Activated CD8-positive, alpha-beta memory T cell treated with anti-CD3 and anti-CD28 coated beads for 4 hours (primary cell): Measurements from ENCODE around the gene SH3BP5L.
"Not testable (repeated sequence)": the region's sequence is repeated elsewhere in the genome, so short reads cannot be mapped to it uniquely, and the experiment has no call there.

ENCODE experiments used
- DNase-seq, 2 donors: peaks; one replicate each; pipeline ENCODE4 v3.0.0-alpha.2; 2020; ENCODE audit warnings: low read depth in 2 of 2

Gene SH3BP5L

DNA sequence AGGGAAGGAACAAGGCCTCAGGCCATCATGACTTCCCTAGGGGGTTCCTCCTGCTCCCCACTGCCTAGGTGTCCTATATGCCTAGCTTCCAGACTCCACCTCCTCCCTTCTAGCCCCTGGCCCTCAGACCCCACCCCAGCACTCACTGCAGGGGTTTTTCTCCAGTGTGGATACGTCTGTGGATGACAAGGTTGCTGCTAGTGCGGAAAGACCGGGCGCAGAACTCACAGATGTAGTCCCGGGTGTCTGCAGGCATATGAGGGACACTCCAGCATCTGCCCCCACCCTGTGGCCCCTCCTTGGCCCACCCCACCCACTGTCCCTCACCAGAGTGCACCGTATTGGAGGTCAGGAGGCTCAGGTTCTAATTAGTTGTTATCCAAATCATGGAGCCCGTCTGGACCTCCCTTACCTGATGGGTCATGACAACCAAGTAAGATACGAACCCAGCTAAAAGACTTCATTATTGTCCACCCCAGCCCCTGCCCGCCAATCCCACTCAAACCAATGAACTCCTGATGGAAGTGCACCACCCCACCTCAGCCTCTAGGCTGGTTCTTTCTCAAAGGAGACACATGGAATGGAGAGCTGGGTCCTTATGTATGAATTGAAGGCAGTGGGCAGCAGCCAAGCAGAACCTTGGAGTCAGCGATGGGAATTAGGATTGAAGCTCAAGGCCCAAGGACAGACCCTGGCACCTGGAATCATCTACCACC lies 25.0 kb upstream of the SH3BP5L start:
- no peak for DNase-seq

DNA sequence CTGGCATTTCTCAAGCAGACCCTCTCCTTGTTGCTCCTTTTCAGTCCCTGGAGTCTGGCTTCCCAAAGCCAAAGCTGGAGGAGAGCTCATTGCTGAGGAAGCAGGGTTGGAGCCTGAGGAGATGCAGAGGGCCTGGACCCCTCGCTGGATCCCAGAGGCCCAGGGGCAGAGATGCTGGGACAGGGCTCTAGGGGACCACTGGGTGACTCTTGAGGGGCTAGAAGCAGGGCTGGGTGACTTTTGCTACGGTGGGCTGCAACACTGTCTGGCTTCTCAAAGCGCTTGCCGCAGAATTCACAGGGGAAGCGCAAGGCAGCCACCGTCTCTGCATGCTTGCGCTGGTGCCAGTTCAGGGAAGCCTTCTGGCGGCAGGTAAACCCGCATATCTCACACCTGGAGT lies 24.4 kb upstream of the SH3BP5L start:
- DNase-seq = no peak

DNA sequence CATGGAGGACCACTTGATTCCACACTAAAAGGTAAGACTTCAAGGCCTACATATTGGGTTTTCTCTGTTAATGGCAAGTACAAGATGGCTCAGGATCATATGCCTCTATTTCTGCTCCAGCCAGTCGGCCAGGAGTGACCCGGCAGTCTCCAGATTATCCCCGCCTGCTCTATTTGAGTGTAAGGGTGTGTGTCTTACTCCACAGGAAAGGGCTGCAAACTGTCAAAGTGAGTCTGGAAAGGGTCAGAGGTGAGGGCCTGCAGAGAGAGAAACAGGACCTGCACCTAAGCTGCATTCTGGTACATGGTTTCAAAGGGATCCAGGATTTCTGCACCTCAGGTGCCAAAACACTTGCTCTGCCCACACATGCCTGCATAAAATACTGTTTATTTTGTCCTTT lies 23.9 kb upstream of the SH3BP5L start:
- DNase-seq = no peak

DNA sequence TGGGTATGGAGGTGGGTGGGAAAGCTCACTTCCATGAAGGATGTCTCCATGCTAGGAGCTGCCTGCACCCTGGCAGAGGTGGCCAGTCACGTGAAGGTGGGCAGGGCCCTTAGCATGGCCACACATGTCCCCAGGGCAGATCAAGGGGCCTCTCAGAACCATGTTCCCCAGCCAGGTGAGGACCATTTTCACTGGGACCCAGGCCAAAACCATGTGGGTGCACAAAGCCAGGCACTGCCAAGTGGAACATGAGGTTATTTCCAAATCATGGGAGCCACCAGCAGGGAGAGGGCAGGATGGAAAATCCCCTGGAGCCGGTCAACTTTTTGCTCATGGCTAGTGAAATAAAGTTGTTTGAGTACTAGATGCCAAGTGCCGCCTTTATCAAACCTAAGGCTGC lies 23.4 kb upstream of the SH3BP5L start:
- no peak for DNase-seq

DNA sequence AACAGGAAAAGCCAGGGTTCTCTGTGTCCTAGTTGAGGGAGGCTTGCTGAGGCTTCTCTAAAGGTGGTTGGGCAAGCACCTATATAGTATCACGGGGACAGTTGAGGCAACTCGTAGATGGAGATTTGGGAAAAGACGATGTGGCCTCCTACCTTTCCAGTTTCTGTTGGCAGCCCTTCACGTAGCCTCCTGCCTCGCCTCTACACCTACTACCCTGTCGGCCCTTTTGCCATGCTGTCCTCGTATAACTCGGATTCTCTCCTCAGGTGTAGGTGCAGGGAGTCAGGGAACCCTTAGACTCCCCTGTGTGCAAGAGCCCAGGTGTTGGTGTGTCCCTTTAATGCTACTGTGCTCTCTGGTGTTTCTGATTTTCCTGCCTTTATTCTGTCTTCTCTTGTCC lies 22.9 kb upstream of the SH3BP5L start:
- DNase-seq = no peak

DNA sequence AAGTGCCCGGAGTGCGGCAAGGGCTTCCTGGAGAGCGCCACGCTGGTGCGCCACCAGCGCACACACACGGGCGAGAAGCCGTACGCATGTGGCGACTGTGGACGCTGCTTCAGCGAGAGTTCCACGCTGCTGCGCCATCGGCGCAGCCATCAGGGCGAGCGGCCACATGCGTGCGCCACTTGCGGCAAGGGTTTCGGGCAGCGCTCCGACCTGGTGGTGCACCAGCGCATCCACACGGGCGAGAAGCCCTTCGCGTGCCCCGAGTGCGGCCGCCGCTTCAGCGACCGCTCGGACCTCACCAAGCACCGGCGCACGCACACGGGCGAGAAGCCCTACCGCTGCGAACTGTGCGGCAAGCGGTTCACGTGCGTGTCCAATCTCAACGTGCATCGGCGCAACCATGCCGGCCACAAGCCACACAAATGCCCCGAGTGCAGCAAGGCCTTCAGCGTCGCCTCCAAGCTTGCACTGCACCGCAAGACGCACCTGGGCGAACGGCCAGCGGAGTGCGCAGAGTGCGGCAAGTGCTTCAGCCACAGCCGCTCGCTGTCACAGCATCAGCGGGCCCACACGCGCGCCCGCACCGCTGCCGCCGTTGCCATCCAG lies 22.3 kb upstream of the SH3BP5L start:
- DNase-seq = no peak

DNA sequence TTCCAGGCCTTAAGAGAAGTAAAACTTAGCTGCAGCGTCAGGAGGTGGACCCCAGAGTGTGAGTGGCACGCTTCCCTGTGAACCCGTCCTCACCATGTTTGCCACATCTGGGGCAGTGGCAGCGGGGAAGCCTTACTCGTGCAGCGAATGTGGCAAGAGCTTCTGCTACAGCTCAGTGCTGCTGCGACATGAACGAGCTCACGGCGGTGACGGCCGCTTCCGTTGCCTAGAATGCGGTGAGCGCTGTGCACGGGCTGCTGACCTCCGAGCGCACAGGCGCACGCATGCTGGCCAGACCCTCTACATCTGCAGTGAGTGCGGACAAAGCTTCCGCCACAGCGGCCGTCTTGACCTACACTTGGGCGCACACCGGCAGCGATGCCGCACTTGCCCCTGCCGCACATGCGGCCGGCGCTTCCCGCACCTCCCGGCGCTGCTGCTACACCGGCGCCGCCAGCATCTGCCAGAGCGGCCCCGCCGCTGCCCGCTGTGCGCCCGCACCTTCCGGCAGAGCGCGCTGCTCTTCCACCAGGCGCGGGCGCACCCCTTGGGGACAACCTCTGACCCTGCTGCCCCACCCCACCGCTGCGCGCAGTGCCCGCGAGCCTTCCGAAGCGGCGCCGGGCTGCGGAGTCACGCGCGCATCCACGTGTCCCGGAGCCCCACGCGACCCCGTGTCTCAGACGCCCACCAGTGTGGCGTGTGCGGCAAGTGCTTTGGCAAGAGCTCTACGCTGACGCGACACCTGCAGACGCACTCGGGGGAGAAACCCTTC lies 21.7 kb upstream of the SH3BP5L start:
- no peak for DNase-seq

DNA sequence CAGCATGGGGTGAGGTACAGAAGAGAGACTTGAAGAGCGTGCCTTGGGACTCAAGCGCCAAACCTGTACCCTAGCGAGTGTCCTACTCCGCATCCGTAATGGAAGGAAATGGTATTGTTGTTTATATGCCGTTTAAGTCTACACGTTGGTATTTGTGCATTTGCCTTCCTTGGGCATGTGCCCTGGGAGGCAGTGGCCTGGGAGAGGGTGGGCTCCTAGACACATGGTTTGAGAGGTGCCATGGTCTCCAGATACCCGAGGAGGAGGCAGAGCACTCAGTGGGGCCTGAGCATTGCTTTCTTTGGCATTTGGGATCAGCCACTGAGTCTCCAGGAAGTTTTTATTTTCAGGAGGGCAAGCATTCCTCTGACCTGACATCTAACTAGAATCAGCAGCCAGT lies 18.8 kb upstream of the SH3BP5L start:
- no peak for DNase-seq

DNA sequence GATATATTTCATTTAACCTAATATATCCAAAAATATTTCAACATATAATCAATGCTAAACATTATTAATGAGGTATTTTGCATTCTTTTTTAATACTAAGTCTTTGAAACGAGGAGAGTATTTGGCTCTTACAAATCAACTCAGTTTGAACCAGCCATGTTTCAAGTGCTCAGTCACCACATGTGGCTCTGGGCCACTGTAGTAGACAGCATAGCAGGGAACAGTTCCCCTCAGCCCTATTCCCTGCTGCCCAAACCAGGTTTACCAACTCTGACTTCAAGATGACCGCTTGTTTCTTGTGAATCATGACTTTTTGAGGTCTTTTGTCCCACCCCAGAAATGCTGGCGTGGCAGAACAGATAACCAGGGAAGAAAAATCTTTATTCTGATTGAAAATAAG lies 18.0 kb upstream of the SH3BP5L start:
- no peak for DNase-seq

DNA sequence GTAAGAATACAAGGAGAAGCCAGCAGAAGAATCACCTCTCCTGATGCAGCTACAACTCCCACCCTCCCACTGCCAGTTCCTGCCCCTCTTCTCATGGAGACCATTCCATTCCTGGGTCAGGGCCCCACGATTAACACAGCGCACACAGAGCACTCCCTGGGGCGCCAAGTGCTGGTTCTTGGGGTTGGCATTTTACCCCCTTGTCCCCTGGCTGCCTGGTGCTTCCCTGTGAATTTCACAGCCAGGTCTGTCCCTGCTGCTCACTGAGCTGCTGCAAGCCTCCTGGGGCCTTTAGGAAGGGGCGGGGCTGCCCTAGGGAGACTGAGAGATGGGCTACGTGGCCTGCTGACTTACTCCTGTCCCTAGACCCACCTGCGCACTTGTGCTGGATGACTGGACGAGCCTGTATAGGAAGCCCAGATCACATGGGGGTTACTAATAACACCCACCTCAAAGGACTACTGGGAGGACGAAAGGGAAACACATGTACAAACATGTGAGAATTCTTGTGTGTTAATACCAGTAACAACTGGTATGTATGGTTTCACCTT lies 17.1 kb upstream of the SH3BP5L start:
- DNase-seq = no peak

DNA sequence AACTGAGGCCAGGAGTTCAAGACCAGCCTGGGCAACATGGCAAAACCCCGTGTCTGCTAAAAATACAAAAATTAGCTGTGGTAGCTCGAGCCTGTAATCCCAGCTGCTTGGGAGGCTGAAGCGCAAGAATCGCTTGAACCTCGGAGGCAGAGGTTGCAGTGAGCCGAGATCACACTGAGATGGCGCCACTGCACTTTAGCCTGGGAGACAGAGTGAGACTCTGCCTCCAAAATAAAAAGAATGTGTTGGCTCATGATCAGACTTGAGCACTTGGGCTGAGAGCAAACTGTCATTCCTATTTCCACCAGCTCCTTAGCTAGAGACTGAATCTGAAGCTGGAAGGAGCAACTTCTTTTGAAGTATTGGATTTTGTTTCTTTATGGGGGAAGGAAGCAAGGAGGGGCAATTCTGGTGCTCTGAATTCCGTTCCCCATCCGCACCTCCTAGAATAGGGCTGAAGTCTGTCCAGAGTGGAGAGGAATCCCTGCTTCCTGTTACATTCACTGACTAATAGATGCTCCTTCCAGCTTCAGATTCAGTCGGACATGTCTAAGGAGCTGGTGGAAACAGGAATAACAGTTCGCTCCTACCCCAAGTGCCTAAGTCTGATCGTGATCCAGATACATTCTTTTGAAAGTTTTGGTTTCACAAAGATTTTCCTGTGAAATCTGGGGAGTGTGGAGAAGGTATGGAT lies 16.1 kb upstream of the SH3BP5L start:
- no peak for DNase-seq

DNA sequence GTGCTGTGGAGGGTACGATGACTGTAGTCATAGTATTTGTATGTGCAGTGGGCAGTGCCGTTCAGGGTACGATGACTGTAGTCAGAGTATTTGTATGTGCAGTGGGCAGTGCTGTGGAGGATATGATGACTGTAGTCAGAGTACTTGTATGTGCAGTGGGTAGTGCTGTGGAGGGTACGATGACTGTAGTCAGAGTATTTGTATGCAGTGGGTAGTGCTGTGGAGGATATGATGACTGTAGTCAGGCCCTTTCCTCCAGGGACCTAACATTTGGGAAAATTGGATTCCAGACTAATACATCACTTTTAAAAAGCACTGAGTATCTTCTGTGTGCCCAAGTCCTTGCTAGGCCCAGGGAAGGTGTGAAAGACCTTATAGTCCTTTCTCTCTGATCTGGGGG lies 15.2 kb upstream of the SH3BP5L start:
- DNase-seq = no peak

DNA sequence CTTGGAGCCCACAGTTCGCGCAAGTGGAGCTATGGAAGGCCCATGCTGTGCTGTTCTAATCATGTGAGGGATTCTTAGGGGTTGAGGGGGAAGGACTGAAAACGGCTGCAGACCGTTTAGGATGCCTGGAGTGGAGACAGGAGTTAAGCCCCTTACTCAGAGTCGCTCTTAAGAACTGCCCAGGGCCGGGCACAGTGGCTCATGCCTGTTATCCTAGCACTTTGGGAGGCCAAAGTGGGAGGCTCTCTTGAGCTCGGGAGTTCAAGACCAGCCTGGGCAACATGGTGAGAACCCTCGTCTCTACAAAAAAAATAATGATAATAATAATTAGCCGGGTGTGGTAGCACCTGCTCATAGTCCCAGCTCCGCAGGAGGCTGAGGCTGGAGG lies 13.4 kb upstream of the SH3BP5L start:
- DNase-seq = no peak

DNA sequence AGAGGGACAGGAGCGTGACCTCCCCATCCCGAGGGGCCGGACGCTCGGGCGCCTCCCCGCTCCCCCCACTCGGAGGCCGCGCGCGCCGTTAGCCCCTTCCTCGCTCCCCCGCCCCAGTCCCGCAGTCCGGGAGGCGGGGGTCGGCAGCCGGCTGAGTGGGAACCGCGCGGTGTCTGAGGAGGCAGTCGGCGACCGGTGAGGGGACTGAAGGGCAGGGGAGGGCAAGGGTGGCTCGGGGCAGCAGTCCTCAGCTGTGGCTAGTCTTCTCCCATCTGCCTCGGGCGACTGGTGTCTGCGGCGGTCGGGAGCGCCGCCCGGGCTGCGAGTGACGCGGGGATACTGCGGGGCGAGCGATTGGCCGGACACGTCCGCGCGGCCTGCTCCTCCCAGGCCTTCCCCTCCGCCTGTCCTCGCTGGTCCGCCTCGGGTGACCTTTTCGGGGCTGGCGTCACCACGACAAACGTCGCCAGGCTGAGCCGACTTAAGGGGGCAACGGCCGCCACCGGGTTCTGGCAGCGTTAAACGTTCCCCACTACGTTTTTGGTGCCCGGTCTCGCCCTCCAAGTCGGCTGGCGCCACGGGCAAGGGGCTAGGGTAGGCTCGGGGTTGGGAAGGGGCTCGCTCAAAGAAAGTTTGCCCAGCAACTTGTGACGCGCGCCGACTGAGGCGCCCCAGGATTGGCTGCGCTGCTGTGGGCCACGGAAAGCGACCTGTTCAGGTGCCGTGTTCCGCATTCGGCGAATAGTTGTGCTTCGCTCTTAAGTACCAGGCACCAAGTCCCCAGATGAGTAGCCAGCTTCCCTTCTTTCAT lies 12.8 kb upstream of the SH3BP5L start:
- DNase-seq = peak; percentile 73 to 75

DNA sequence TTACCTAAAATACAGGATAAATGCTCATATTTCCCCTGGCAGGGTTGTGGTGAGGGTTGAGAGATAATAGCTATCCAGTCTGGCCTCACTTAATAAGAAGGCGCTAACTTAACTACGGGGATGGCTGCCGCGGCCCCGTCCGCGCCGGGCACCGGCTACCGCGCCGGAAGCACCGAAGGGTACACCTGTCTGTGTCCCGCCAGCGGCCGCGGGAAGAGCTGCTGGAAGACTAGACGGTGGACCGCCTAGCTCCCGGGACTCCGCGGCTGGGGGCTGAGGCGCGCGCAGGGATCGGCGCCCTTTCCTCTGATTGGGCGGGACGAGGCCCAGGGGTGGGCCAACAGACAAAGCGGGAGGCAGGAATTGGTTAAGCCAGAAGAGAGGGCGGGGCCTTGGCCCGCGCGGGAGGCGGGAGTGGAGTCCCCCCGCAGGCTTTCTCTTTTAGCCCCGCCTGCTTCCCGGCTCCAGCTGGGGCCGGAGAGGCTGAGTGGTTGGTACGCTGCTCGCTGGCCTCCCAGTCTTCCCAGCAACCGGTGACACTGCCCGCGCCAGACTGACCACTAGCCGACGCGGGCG lies 12.2 kb upstream of the SH3BP5L start, which contains the start of gene ZNF672:
ZNF672 (plus strand) TSS at position 444 of the 576 bp plus-strand sequence. CDS start 9,051 bp downstream, outside the sequence.
- DNase-seq = peak; percentile 89 to 90

DNA sequence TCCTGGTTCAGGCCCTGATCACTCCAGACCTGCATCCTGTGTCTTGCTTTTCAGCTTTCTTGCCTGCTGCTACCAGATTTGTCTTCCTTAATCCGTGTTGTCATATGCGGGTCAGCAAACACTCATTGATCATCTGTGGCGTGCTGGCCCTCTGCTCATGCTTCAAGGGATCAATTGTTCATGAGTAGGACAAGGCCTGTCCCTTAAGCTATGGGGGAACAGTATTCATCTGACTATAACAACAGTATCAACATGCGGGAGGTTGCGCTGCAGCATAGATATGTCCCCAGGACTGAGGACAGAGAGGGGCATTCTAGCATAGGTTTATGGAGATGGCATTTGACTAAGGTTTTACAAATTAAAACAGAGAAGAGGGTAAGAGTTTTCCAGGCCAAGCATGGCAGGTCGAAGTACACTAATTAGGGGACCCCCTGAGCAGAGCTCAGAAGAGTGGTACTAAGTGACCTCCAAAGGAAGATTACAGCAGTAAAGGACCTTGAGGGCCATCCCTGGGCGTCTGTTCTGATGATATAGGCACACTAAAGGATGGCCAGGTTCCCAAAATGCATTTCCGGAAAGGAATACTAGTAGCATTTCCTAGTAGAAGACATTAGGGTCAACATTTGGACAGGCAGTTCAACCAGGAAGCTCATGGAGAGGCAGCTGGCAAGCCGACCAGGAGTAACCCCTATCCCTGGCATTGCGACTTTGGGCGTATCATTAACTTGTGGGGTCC lies 11.5 kb upstream of the SH3BP5L start:
- DNase-seq = no peak

DNA sequence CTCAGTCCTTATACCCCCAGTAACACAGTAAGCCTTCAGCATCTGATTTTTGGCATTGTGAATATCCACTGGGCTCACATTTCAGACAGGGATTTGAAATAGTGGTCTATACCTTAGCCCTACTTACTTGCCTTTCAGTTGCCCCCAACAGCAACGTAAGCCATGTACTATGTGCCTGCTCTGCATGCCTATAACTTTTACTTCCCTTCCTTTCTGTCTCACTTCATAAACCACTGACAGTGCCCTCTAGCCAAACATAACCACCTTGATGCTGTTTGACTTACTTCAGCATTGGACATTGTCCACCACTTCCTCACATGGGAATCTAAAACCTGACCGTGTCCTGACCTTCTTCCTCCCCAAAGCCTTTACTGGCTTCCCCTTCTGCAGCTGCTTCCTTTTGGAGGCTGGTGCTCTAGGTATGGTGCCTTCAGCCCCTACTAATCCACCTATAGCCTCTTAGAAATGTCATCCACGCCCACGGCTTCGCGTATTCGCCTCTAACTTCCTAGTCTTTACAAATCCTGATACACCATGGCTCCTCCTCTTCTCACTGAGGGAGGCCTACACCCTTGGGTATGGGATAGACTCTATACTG lies 8.7 kb upstream of the SH3BP5L start:
- no peak for DNase-seq

DNA sequence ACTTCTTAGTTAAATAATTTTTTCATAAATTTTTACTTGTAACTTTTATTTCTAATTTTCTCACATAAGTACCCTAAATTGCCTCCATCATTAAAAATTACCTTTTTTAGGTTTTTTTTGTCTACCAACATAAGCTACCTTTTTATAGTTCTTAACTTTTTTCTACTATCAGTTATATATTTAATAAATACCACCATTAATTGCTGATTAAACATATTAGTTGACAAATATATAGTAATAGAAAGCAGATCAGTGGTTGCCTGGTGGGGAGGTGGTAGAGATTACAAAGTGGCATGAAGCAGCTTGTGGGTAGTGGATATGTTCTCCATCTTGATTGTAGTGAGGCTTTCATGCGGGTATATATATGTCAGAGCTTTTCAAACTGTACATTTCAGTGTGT lies 6.1 kb upstream of the SH3BP5L start:
- no peak for DNase-seq

DNA sequence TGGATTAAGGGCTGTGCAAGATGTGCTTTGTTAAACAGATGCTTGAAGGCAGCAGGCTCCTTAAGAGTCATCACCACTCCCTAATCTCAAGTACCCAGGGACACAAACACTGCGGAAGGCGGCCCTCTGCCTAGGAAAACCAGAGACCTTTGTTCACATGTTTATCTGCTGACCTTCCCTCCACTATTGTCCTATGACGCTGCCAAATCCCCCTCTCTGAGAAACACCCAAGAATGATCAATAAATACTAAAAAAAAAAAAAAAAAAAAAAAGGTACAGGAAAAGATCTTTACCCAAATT lies 5.0 kb upstream of the SH3BP5L start:
- not testable (repeated sequence) for DNase-seq

DNA sequence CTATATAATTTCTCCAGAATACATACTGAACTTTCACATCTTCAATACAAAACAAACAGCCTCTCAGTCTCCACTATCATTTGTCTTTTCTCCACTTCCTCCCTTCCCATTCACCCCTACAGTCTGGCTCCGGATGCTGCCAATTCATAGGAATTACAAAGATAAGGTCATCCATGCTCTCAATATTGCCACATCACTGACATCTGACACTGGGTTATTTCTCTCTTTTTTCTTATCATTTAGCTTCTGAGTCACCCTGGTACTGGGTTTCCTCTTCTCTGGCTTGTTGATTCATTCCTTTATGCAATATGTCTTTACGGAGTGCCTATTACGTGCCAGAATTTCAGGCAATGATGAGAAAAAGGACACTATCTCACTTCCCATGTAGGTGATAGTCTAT lies 3.1 kb upstream of the SH3BP5L start:
- DNase-seq = no peak
